Ascending aorta (tissue), 2 donors: ENCODE data around the gene ZBTB5. TPM values are rescaled to one million over a fixed set of nuclear protein-coding genes. Genes with fewer than 3 reads are reported as not detected.

Source experiments
- DNase-seq, 2 donors: peaks; one replicate each; pipeline ENCODE4 v3.0.0-alpha.2; 2019; ENCODE audit warnings: low spot score in 2 of 2
- H3K27ac ChIP-seq, 2 donors: fragments of 200-600 bp; sonication (generic); one replicate each; pipeline ENCODE4 v1.5.1; 2016 to 2017; ENCODE audit warnings: mild to moderate bottlenecking in 1 of 2
- H3K27me3 ChIP-seq: fragments of 200-600 bp; sonication (generic); one replicate; pipeline ENCODE4 v1.5.1; 2017
- H3K36me3 ChIP-seq, 2 donors: fragments of 200-600 bp; sonication (generic); one replicate each; pipeline ENCODE4 v1.5.1; 2016
- H3K4me1 ChIP-seq, 2 donors: fragments of 200-600 bp; sonication (generic); one replicate each; pipeline ENCODE4 v1.5.1; 2016 to 2017; ENCODE audit warnings: mild to moderate bottlenecking in 1 of 2
- H3K4me3 ChIP-seq, 2 donors: fragments of 200-600 bp; sonication (generic); one replicate each; pipeline ENCODE4 v1.5.1; 2016 to 2017; ENCODE audit warnings: mild to moderate bottlenecking in 1 of 2
- H3K9me3 ChIP-seq, 2 donors: fragments of 200-600 bp; sonication (generic); one replicate each; pipeline ENCODE4 v1.5.1; 2016
- intact Hi-C: fragments of 100-400 bp; cut with DNase I; formaldehyde crosslinking; loops from one replicate; pipeline ENCODE4 v1.15.1; 2023
- total RNA-seq: library from RNA; depleted of rRNA; stranded (reverse); fragments of >200 nt; gene quantifications from one replicate; pipeline ENCODE4 v1.1.0, GENCODE V29; 2016
- TF ChIP-seq, protein P1 (sequence below), 3 experiments: fragments of 200-600 bp in 2 of 3; fragments of 450-650 bp in 1 of 3; sonication (generic) in 2 of 3; IDR thresholded peaks; one replicate each; pipeline ENCODE4 v1.5.1; 2016 to 2019; ENCODE audit warnings: antibody characterized with exemption in 3 of 3, mild to moderate bottlenecking in 1 of 3, moderate library complexity in 1 of 3

ZBTB5 gene
- total RNA-seq, 1 donor from 2014 or later = 3.4 TPM

GRCh38 chr9:37437621-37438020 is 27.6 kb downstream of the ZBTB5 start:
- no peak overlapping the region for H3K27ac ChIP-seq
- H3K4me1 ChIP-seq = no peaks in the 10 kb centered on the region
- peaks cover 56 to 84% of the 10 kb centered on the region in 2 donors for H3K36me3 ChIP-seq
- DNase-seq = no peak
- H3K27me3 ChIP-seq = no peaks in the 10 kb centered on the region
- intact Hi-C loops = no loop called here
- no peak overlapping the region for H3K4me3 ChIP-seq
- H3K9me3 ChIP-seq = no peaks in the 10 kb centered on the region
- TF ChIP-seq, protein P1, sequence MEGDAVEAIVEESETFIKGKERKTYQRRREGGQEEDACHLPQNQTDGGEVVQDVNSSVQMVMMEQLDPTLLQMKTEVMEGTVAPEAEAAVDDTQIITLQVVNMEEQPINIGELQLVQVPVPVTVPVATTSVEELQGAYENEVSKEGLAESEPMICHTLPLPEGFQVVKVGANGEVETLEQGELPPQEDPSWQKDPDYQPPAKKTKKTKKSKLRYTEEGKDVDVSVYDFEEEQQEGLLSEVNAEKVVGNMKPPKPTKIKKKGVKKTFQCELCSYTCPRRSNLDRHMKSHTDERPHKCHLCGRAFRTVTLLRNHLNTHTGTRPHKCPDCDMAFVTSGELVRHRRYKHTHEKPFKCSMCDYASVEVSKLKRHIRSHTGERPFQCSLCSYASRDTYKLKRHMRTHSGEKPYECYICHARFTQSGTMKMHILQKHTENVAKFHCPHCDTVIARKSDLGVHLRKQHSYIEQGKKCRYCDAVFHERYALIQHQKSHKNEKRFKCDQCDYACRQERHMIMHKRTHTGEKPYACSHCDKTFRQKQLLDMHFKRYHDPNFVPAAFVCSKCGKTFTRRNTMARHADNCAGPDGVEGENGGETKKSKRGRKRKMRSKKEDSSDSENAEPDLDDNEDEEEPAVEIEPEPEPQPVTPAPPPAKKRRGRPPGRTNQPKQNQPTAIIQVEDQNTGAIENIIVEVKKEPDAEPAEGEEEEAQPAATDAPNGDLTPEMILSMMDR (IDR thresholded peaks at IDR 0.05) = no peak

GRCh38 chr9:37437010-37437409 is 28.2 kb downstream of the ZBTB5 start:
- Histone ChIP-seq H3K4me3 (no peak overlapping the region), H3K27ac (no peak overlapping the region), H3K27me3 (no peaks in the 10 kb centered on the region), H3K36me3 (peaks cover 52 to 79% of the 10 kb centered on the region in 2 donors), H3K9me3 (no peaks in the 10 kb centered on the region), H3K4me1 (no peaks in the 10 kb centered on the region)
- TF ChIP-seq, protein P1 (IDR thresholded peaks at IDR 0.05) = no peak
- intact Hi-C loops = no loop called here
- DNase-seq = no peak

DNA sequence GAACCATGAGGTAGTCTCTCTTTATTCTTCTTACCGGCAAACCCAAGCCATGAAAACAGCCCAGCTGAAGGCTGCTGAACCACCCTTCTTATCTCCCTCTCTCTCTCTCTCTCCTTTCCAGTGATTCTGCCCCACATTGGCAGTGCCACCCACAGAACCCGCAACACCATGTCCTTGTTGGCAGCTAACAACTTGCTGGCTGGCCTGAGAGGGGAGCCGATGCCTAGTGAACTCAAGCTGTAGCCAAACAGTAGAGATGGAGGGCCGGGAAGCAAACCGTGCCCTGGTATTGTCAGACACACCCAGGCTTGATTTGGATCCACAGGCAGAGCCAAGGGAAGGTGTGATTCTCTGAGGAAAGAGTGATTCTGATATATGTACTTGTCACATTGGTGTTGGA is 28.7 kb downstream of the ZBTB5 start:
- Histone ChIP-seq H3K36me3 (peaks cover 49 to 74% of the 10 kb centered on the region in 2 donors), H3K4me3 (no peak overlapping the region), H3K27me3 (no peaks in the 10 kb centered on the region), H3K27ac (no peak overlapping the region), H3K9me3 (no peaks in the 10 kb centered on the region), H3K4me1 (no peaks in the 10 kb centered on the region)
- intact Hi-C loops = no loop called here
- TF ChIP-seq, protein P1 (IDR thresholded peaks at IDR 0.05) = no peak
- DNase-seq = no peak

DNA sequence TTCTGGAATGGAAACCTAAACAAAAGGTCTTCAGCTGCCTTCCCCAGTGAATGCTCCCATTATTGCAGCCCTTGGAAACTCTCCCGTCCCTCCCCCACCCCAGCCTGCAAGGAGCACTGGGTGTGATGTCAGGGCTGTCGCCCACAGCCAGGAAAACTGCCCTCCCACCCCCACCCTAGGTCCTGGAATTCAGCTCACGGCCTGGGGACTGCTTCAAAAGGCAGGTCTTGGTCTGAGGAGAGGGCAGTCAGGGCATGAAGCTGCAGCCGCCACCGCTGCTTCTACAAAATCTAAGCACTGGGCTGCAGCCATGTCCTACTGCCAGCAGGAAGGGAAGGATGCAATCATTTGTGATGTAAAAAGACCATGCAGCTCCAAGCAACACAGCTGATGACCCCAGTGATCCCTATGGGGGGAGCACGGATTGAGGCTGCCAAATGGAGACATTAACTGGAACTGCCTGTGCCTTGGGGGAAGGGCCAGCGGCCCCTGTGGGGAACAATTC is 31.3 kb downstream of the ZBTB5 start:
- H3K9me3 ChIP-seq = no peaks in the 10 kb centered on the region
- TF ChIP-seq, protein P1 (IDR thresholded peaks at IDR 0.05) = no peak
- intact Hi-C loops = no loop called here
- H3K4me1 ChIP-seq = no peaks in the 10 kb centered on the region
- H3K27ac ChIP-seq = no peak overlapping the region
- H3K27me3 ChIP-seq = no peaks in the 10 kb centered on the region
- H3K4me3 ChIP-seq = no peak overlapping the region
- no peak for DNase-seq
- H3K36me3 ChIP-seq = peaks cover 47 to 69% of the 10 kb centered on the region in 2 donors

DNA sequence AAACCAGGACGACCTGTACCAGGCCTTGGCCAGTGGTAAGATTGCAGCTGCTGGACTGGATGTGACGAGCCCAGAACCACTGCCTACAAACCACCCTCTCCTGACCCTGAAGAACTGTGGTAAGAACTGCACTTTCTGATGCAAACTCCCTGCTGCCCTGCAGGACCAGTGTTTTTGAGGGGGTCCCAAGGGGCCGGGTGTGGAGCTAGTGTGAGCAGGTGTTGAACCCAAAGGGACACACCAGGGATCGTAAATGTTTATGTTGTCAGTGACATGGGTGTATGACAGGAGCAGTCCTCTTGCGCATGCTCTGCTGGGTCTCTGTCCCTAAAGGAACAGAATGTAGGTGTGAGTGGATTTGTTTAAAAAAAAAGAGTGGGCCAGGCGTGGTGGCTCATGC is 33.2 kb downstream of the ZBTB5 start:
- no peaks in the 10 kb centered on the region for H3K9me3 ChIP-seq
- DNase-seq = no peak
- H3K27ac ChIP-seq = no peak overlapping the region
- no peaks in the 10 kb centered on the region for H3K4me1 ChIP-seq
- H3K4me3 ChIP-seq = no peak overlapping the region
- H3K27me3 ChIP-seq = no peaks in the 10 kb centered on the region
- TF ChIP-seq, protein P1 (IDR thresholded peaks at IDR 0.05) = no peak
- intact Hi-C loops = no loop called here
- H3K36me3 ChIP-seq = peaks cover 51 to 69% of the 10 kb centered on the region in 2 donors
